HG03521 (cell line): Measurements from ENCODE around the gene ARL14EPL.

Experiments
- ATAC-seq: cut with Tn5 transposase; IDR thresholded peaks from one replicate; pipeline ENCODE4 v1.9.1; 2021; ENCODE audit warnings: mild to moderate bottlenecking, moderate library complexity; ENCODE audit not compliant: unreplicated experiment

Gene ARL14EPL

GRCh38 chr5:116032094-116032517 is at the start of gene ARL14EPL:
TSS of gene ARL14EPL (plus strand) at chr5:116032472. CDS start at chr5:116051466, 18,994 bp downstream.
- peak; percentile 89 for ATAC-seq

GRCh38 chr5:115983519-115983918 is 48.8 kb upstream of the ARL14EPL start:
- ATAC-seq: no peak

- no peak for ATAC-seq
Observed at GRCh38 chr5:115985802-115986757, 46.2 kb upstream of the ARL14EPL start.

- no peak for ATAC-seq
Observed at GRCh38 chr5:115988002-115988401, 44.3 kb upstream of the ARL14EPL start.

- ATAC-seq: no peak
Observed at GRCh38 chr5:115992848-115993350, 39.4 kb upstream of the ARL14EPL start.

- no peak for ATAC-seq
Observed at GRCh38 chr5:115995351-115995750, 36.9 kb upstream of the ARL14EPL start.

- no peak for ATAC-seq
Observed at GRCh38 chr5:116002116-116002906, 30.0 kb upstream of the ARL14EPL start.

GRCh38 chr5:116004248-116004647 is 28.0 kb upstream of the ARL14EPL start:
- ATAC-seq: no peak

GRCh38 chr5:116009806-116010205 is 22.5 kb upstream of the ARL14EPL start:
- ATAC-seq: no peak

GRCh38 chr5:116011046-116011445 is 21.2 kb upstream of the ARL14EPL start:
- no peak for ATAC-seq

- ATAC-seq: no peak
Observed at GRCh38 chr5:116013207-116013785, 19.0 kb upstream of the ARL14EPL start.

- ATAC-seq: no peak
Observed at GRCh38 chr5:116013936-116014335, 18.3 kb upstream of the ARL14EPL start.

- no peak for ATAC-seq
Observed at GRCh38 chr5:116023619-116024018, 8.7 kb upstream of the ARL14EPL start.

GRCh38 chr5:116025866-116026265 is 6.4 kb upstream of the ARL14EPL start:
- no peak for ATAC-seq

GRCh38 chr5:116032991-116033390 is 719 bp downstream of the ARL14EPL start:
- ATAC-seq: no peak

GRCh38 chr5:116035123-116035522 is 2.9 kb downstream of the ARL14EPL start:
- ATAC-seq: no peak

GRCh38 chr5:116037236-116037822 is 5.1 kb downstream of the ARL14EPL start:
- no peak for ATAC-seq

GRCh38 chr5:116038817-116039216 is 6.5 kb downstream of the ARL14EPL start:
- peak; percentile 84 for ATAC-seq

- no peak for ATAC-seq
Observed at GRCh38 chr5:116042375-116042774, 10.1 kb downstream of the ARL14EPL start.

- no peak for ATAC-seq
Observed at GRCh38 chr5:116044073-116044472, 11.8 kb downstream of the ARL14EPL start.

GRCh38 chr5:116045821-116046220 is 13.5 kb downstream of the ARL14EPL start:
- ATAC-seq: no peak
